Thyroid gland (tissue), 4 donors: ENCODE data around the gene SOX13. TPM values are rescaled to one million over a fixed set of nuclear protein-coding genes. Genes with fewer than 3 reads are reported as not detected.

ENCODE experiments used
- DNase-seq, 2 donors: peaks; one replicate each; pipeline ENCODE4 v3.0.0-alpha.2; 2019
- H3K27ac ChIP-seq, 3 donors: fragments of 200-600 bp; sonication (generic); 1 replicate in 2 of 3; 2 replicates in 1 of 3; pipeline ENCODE4 v1.5.1; 2016 to 2019; ENCODE audit warnings: mild to moderate bottlenecking in 1 of 3, moderate library complexity in 1 of 3
- H3K27me3 ChIP-seq: fragments of 200-600 bp; sonication (generic); one replicate; pipeline ENCODE4 v1.5.1; 2019
- H3K36me3 ChIP-seq, 2 donors: fragments of 200-600 bp; sonication (generic); one replicate each; pipeline ENCODE4 v1.5.1; 2016 to 2019
- H3K4me1 ChIP-seq, 2 donors: fragments of 200-600 bp; sonication (generic); one replicate each; pipeline ENCODE4 v1.5.1; 2017 to 2019
- H3K4me3 ChIP-seq, 3 donors: fragments of 200-600 bp; sonication (generic); replicated peaks in 1 of 3; 1 replicate in 2 of 3; 2 replicates in 1 of 3; pipeline ENCODE4 v1.5.1; 2016; ENCODE audit warnings: mild to moderate bottlenecking in 1 of 3
- H3K9me3 ChIP-seq: fragments of 200-600 bp; sonication (generic); one replicate; pipeline ENCODE4 v1.5.1; 2017
- POLR2A ChIP-seq, 2 donors: fragments of 450-650 bp; IDR thresholded peaks; one replicate each; pipeline ENCODE4 v1.6.1; 2017; ENCODE audit warnings: antibody characterized with exemption in 2 of 2, mild to moderate bottlenecking in 2 of 2, moderate library complexity in 1 of 2
- WGBS, 2 donors: methylation state at CpG; one replicate each; pipeline ENCODE4 v1.1.5; 2017; 5-methylcytosine and 5-hydroxymethylcytosine counted together
- intact Hi-C: fragments of 100-400 bp; cut with DNase I; formaldehyde crosslinking; loops from one replicate; pipeline ENCODE4 v1.15.1; 2023
- total RNA-seq, 4 donors: library from RNA; depleted of rRNA; stranded (reverse); fragments of >200 nt; gene quantifications; one replicate each; pipeline ENCODE4 v1.2.3, GENCODE V29; 2016
- TF ChIP-seq, protein P1 (sequence below), 6 experiments: fragments of 200-600 bp in 3 of 6; fragments of 450-650 bp in 3 of 6; sonication (generic) in 3 of 6; IDR thresholded peaks; one replicate each; pipeline ENCODE4 v1.5.1; 2016 to 2019; ENCODE audit warnings: antibody characterized with exemption in 6 of 6, mild to moderate bottlenecking in 2 of 6, inconsistent platforms in 1 of 6, moderate library complexity in 1 of 6

The SOX13 gene
- total RNA-seq, 4 donors from 2014 or later = 19.4 to 29.3 (median 20.8) TPM

DNA sequence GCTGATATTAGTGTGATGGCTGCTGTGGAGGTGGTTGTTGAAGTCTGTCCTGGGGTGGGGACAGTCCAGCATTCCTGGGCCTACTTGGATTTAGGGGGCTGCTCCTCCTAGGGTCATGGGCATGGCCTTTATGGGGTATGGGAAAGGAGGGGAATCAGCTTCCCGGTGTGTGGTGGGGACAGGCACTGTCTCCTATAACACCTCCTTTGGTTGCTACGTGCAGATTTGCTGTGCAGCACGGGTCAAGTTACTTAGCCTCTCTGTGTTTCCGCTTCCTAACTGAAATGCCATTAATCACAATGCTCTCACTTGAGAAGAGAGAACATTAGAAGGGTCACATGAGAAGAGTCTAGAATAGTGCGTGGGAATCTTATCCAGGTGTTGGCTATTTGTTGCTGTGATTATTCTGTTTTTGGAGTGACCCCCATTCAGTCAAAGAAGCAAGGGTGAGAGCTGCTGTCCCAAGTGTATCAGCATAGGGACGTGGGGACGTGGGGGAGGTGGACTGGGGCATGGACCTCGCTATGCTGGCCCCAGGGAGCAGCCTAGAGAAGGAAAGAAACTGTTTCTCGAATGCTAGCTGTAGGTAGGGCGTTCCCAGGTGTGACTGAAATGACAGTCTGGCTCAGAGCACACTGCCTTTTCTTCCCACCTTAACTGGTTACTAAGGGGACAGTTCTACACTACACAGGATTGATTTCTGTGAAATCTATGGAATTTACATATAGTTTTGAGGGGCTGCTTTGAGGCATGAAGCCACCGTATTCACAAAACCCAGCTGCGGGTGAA is 19.9 kb downstream of the SOX13 start:
- Histone ChIP-seq H3K27me3 (no peaks in the 10 kb centered on the region), H3K4me3 (no peak overlapping the region), H3K9me3 (no peaks in the 10 kb centered on the region), H3K27ac (no peak overlapping the region), H3K36me3 (no peaks in the 10 kb centered on the region), H3K4me1 (peaks cover 27 to 67% of the 10 kb centered on the region in 2 donors)
- WGBS, 2 donors = 82% methylated on average over 12 of the region's 12 CpGs
- no peak for DNase-seq
- intact Hi-C loops = no loop called here
- no peak for TF ChIP-seq POLR2A (IDR thresholded peaks at IDR 0.05)
- TF ChIP-seq, protein P1, sequence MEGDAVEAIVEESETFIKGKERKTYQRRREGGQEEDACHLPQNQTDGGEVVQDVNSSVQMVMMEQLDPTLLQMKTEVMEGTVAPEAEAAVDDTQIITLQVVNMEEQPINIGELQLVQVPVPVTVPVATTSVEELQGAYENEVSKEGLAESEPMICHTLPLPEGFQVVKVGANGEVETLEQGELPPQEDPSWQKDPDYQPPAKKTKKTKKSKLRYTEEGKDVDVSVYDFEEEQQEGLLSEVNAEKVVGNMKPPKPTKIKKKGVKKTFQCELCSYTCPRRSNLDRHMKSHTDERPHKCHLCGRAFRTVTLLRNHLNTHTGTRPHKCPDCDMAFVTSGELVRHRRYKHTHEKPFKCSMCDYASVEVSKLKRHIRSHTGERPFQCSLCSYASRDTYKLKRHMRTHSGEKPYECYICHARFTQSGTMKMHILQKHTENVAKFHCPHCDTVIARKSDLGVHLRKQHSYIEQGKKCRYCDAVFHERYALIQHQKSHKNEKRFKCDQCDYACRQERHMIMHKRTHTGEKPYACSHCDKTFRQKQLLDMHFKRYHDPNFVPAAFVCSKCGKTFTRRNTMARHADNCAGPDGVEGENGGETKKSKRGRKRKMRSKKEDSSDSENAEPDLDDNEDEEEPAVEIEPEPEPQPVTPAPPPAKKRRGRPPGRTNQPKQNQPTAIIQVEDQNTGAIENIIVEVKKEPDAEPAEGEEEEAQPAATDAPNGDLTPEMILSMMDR (IDR thresholded peaks at IDR 0.05) = no peak

GRCh38 chr1:204093421-204093717 is 20.5 kb downstream of the SOX13 start:
- no peaks in the 10 kb centered on the region for H3K9me3 ChIP-seq
- no peak overlapping the region for H3K27ac ChIP-seq
- H3K4me3 ChIP-seq = no peak overlapping the region
- DNase-seq = no peak
- intact Hi-C loops = no loop called here
- H3K36me3 ChIP-seq = no peaks in the 10 kb centered on the region
- H3K27me3 ChIP-seq = no peaks in the 10 kb centered on the region
- 73 to 75% methylated on average over 4 of the region's 4 CpGs for WGBS, 2 donors
- H3K4me1 ChIP-seq = peaks cover 22 to 62% of the 10 kb centered on the region in 2 donors
- no peak for TF ChIP-seq POLR2A (IDR thresholded peaks at IDR 0.05)
- TF ChIP-seq, protein P1 (IDR thresholded peaks at IDR 0.05) = no peak

GRCh38 chr1:204093781-204094180 is 20.9 kb downstream of the SOX13 start:
- TF ChIP-seq, protein P1 (IDR thresholded peaks at IDR 0.05) = no peak
- no peak for TF ChIP-seq POLR2A (IDR thresholded peaks at IDR 0.05)
- intact Hi-C loops = no loop called here
- DNase-seq = no peak
- WGBS, 2 donors = 70 to 88% methylated on average over 2 of the region's 2 CpGs
- H3K27me3 ChIP-seq = no peaks in the 10 kb centered on the region
- no peaks in the 10 kb centered on the region for H3K36me3 ChIP-seq
- H3K4me3 ChIP-seq = no peak overlapping the region
- no peaks in the 10 kb centered on the region for H3K9me3 ChIP-seq
- H3K27ac ChIP-seq = no peak overlapping the region
- peaks cover 18 to 58% of the 10 kb centered on the region in 2 donors for H3K4me1 ChIP-seq

GRCh38 chr1:204094313-204094729 is 21.4 kb downstream of the SOX13 start:
- H3K4me1 ChIP-seq = peaks cover 12 to 52% of the 10 kb centered on the region in 2 donors

More at GRCh38 chr1:204094313-204094729, 21.4 kb downstream of the SOX13 start:
- TF ChIP-seq, protein P1 (IDR thresholded peaks at IDR 0.05) = no peak
- TF ChIP-seq POLR2A (IDR thresholded peaks at IDR 0.05) = no peak
- no peak for DNase-seq
- intact Hi-C loops = no loop called here
- no peaks in the 10 kb centered on the region for H3K9me3 ChIP-seq
- WGBS, 2 donors = 52 to 54% methylated on average over 6 of the region's 6 CpGs
- H3K36me3 ChIP-seq = no peaks in the 10 kb centered on the region
- H3K27me3 ChIP-seq = no peaks in the 10 kb centered on the region
- H3K4me3 ChIP-seq = no peak overlapping the region
- no peak overlapping the region for H3K27ac ChIP-seq
